HEK293 (cell line): ENCODE measurements around the gene S100PBP.

Experiments
- AEBP2 ChIP-seq: fragments of 450-650 bp; formaldehyde crosslinking; IDR thresholded peaks from 2 replicates; pipeline ENCODE4 v1.5.1; 2016; ENCODE audit warnings: missing biosample characterization, missing genetic modification characterization, borderline replicate concordance
- HOXC10 ChIP-seq: sonication (generic); formaldehyde crosslinking; IDR thresholded peaks from 2 replicates; pipeline ENCODE4 v1.8.1; 2023; ENCODE audit warnings: mild to moderate bottlenecking, missing genetic modification reagents
- PRDM1 ChIP-seq: fragments of 450-650 bp; formaldehyde crosslinking; IDR thresholded peaks from 2 replicates; pipeline ENCODE4; 2016; ENCODE audit warnings: missing biosample characterization, missing genetic modification characterization
- WT1 ChIP-seq: fragments of 450-650 bp; formaldehyde crosslinking; IDR thresholded peaks from 2 replicates; pipeline ENCODE4 v1.5.1; 2016; ENCODE audit warnings: missing biosample characterization, missing genetic modification characterization
- YY2 ChIP-seq: fragments of 450-650 bp; formaldehyde crosslinking; IDR thresholded peaks from 2 replicates; pipeline ENCODE4 v1.5.1; 2016; ENCODE audit warnings: missing biosample characterization, missing genetic modification characterization
- ZBTB8A ChIP-seq: fragments of 450-650 bp; formaldehyde crosslinking; IDR thresholded peaks from 2 replicates; pipeline ENCODE4 v1.5.1; 2016; ENCODE audit warnings: missing biosample characterization, missing genetic modification characterization
- ZNF10 ChIP-seq: fragments of 450-650 bp; formaldehyde crosslinking; IDR thresholded peaks from 2 replicates; pipeline ENCODE4 v1.5.1; 2017; ENCODE audit warnings: missing biosample characterization, missing genetic modification characterization
- ZNF132 ChIP-seq: fragments of 450-650 bp; formaldehyde crosslinking; IDR thresholded peaks from 2 replicates; pipeline ENCODE4 v1.5.1; 2017; ENCODE audit warnings: missing biosample characterization, missing genetic modification characterization, borderline replicate concordance
- ZNF155 ChIP-seq: fragments of 450-650 bp; formaldehyde crosslinking; IDR thresholded peaks from 2 replicates; pipeline ENCODE4 v1.5.1; 2016; ENCODE audit warnings: missing biosample characterization, missing genetic modification characterization
- ZNF239 ChIP-seq: fragments of 450-650 bp; formaldehyde crosslinking; IDR thresholded peaks from 2 replicates; pipeline ENCODE4 v1.5.1; 2016; ENCODE audit warnings: missing biosample characterization, missing genetic modification characterization
- ZNF292 ChIP-seq: fragments of 450-650 bp; formaldehyde crosslinking; IDR thresholded peaks from 2 replicates; pipeline ENCODE4 v1.5.1; 2016; ENCODE audit warnings: low read depth, missing biosample characterization, missing genetic modification characterization, borderline replicate concordance
- ZNF501 ChIP-seq: fragments of 450-650 bp; formaldehyde crosslinking; IDR thresholded peaks from 2 replicates; pipeline ENCODE4 v1.5.1; 2016; ENCODE audit warnings: missing biosample characterization, missing genetic modification characterization
- ZNF514 ChIP-seq: fragments of 450-650 bp; formaldehyde crosslinking; IDR thresholded peaks from 2 replicates; pipeline ENCODE4 v1.5.1; 2016; ENCODE audit warnings: missing biosample characterization, missing genetic modification characterization
- ZNF529 ChIP-seq: fragments of 450-650 bp; formaldehyde crosslinking; IDR thresholded peaks from 2 replicates; pipeline ENCODE4 v1.5.1; 2017; ENCODE audit warnings: missing genetic modification characterization, missing biosample characterization; ENCODE audit not compliant: insufficient replicate concordance
- ZNF768 ChIP-seq: fragments of 450-650 bp; formaldehyde crosslinking; IDR thresholded peaks from 2 replicates; pipeline ENCODE4 v1.5.1; 2018; ENCODE audit warnings: missing biosample characterization, mild to moderate bottlenecking, missing genetic modification characterization
- ZNF791 ChIP-seq: fragments of 450-650 bp; formaldehyde crosslinking; IDR thresholded peaks from 2 replicates; pipeline ENCODE4 v1.5.1; 2016; ENCODE audit warnings: missing biosample characterization, missing genetic modification characterization
- TF ChIP-seq, protein P1 (sequence below): fragments of 450-650 bp; formaldehyde crosslinking; IDR thresholded peaks from 2 replicates; pipeline ENCODE4 v1.5.1; 2016; ENCODE audit warnings: missing biosample characterization, missing genetic modification characterization
- TF ChIP-seq, protein P2 (sequence below): sonication (generic); formaldehyde crosslinking; IDR thresholded peaks from 2 replicates; pipeline ENCODE4 v1.8.1; 2022; ENCODE audit warnings: mild to moderate bottlenecking, moderate library complexity, missing genetic modification reagents
- TF ChIP-seq, protein P3 (sequence below): fragments of 450-650 bp; formaldehyde crosslinking; IDR thresholded peaks from 2 replicates; pipeline ENCODE4 v1.5.1; 2017; ENCODE audit warnings: missing biosample characterization, missing genetic modification characterization
- TF ChIP-seq, protein P4 (sequence below): fragments of 450-650 bp; formaldehyde crosslinking; optimal IDR thresholded peaks from 2 replicates; pipeline ENCODE3; 2016; ENCODE audit warnings: missing biosample characterization, mild to moderate bottlenecking, missing genetic modification characterization
- TF ChIP-seq, protein P5 (sequence below): fragments of 450-650 bp; formaldehyde crosslinking; IDR thresholded peaks from 2 replicates; pipeline ENCODE4 v1.5.1; 2016; ENCODE audit warnings: missing biosample characterization, missing genetic modification characterization
- TF ChIP-seq, protein P6 (sequence below): fragments of 450-650 bp; formaldehyde crosslinking; conservative IDR thresholded peaks from 2 replicates; pipeline ENCODE4 v1.5.1; 2016; ENCODE audit warnings: low read depth, missing biosample characterization, missing genetic modification characterization

The S100PBP gene

DNA sequence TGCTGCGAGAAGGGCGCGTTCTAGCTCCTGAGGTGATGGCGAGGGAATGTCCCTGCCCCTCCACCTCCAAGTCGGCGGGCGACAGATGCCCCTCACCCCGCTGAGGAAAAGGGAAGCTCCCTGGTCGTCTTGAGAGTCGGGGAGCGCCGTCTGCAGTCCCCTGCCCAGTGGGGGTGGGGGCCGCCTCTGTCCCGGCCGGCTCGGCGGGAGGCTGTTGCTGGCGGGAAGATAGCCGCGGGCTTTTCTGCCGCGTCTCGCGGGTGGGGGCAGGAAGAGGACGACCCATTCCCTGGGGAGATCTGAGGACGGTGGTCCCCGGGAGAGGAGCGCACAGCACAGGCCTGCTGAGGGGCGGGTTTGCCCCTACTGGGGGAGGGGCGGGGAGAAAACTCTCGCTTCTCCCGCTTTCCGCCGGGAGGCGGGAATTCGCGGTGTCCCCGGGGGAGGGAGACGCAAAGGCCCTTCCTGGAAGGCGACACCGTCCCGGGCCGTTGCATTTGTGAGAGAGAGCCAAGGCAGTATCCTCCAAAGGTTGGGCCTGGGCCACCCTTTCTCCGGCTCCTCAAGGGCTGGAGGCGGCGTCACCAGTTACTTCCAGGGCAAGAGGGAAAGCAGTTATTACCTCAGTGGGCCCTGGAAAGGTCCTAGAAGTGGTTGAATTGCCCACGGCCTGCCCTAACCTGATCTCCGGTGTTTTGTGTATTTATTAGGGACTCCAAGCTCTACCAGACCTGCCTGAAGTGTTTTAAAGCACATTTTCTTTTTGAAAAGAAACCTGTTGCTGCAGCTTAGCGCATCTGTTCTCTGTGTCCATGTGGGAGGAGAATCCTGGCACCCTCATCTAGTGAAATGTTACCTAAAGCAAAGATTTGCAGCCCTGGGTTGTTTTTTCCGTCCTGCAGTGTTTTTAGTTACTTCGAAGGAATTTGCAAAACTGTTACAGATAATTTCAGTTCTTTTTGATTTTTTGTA lies 648 bp downstream of the S100PBP start (continued):
- TF ChIP-seq, protein P1, sequence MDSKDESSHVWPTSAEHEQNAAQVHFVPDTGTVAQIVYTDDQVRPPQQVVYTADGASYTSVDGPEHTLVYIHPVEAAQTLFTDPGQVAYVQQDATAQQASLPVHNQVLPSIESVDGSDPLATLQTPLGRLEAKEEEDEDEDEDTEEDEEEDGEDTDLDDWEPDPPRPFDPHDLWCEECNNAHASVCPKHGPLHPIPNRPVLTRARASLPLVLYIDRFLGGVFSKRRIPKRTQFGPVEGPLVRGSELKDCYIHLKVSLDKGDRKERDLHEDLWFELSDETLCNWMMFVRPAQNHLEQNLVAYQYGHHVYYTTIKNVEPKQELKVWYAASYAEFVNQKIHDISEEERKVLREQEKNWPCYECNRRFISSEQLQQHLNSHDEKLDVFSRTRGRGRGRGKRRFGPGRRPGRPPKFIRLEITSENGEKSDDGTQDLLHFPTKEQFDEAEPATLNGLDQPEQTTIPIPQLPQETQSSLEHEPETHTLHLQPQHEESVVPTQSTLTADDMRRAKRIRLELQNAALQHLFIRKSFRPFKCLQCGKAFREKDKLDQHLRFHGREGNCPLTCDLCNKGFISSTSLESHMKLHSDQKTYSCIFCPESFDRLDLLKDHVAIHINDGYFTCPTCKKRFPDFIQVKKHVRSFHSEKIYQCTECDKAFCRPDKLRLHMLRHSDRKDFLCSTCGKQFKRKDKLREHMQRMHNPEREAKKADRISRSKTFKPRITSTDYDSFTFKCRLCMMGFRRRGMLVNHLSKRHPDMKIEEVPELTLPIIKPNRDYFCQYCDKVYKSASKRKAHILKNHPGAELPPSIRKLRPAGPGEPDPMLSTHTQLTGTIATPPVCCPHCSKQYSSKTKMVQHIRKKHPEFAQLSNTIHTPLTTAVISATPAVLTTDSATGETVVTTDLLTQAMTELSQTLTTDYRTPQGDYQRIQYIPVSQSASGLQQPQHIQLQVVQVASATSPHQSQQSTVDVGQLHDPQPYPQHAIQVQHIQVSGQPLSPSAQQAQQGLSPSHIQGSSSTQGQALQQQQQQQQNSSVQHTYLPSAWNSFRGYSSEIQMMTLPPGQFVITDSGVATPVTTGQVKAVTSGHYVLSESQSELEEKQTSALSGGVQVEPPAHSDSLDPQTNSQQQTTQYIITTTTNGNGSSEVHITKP = peak; percentile 58
- TF ChIP-seq ZNF501 (tag by site-specific recombination) (peak; percentile 93), ZNF791 (tag by site-specific recombination) (no peak), ZNF529 (tag by site-specific recombination) (no peak), WT1 (tag by site-specific recombination) (0 out of 2 replicates have a peak, but pooled peaks have one; percentile 26), PRDM1 (tag by site-specific recombination) (peak; percentile 86), ZNF514 (tag by site-specific recombination) (no peak), ZNF10 (tag by site-specific recombination) (peak; percentile 60; the same call in 1 of the 2 replicates), ZNF132 (tag by site-specific recombination) (no peak), ZNF155 (tag by site-specific recombination) (no peak), ZNF768 (tag by site-specific recombination) (no peak; the same call in 1 of the 2 replicates), ZBTB8A (tag by site-specific recombination) (peak; percentile 68), ZNF239 (no peak), AEBP2 (tag by site-specific recombination) (no peak), YY2 (tag by site-specific recombination) (no peak), HOXC10 (CRISPR knock-in tag) (no peak), ZNF292 (tag by site-specific recombination) (no peak)
- TF ChIP-seq, protein P2, sequence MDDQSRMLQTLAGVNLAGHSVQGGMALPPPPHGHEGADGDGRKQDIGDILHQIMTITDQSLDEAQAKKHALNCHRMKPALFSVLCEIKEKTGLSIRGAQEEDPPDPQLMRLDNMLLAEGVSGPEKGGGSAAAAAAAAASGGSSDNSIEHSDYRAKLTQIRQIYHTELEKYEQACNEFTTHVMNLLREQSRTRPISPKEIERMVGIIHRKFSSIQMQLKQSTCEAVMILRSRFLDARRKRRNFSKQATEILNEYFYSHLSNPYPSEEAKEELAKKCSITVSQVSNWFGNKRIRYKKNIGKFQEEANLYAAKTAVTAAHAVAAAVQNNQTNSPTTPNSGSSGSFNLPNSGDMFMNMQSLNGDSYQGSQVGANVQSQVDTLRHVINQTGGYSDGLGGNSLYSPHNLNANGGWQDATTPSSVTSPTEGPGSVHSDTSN (CRISPR knock-in tag) = no peak
- TF ChIP-seq, protein P3, sequence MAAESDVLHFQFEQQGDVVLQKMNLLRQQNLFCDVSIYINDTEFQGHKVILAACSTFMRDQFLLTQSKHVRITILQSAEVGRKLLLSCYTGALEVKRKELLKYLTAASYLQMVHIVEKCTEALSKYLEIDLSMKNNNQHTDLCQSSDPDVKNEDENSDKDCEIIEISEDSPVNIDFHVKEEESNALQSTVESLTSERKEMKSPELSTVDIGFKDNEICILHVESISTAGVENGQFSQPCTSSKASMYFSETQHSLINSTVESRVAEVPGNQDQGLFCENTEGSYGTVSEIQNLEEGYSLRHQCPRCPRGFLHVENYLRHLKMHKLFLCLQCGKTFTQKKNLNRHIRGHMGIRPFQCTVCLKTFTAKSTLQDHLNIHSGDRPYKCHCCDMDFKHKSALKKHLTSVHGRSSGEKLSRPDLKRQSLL (tag by site-specific recombination) = no peak
- TF ChIP-seq, protein P4, sequence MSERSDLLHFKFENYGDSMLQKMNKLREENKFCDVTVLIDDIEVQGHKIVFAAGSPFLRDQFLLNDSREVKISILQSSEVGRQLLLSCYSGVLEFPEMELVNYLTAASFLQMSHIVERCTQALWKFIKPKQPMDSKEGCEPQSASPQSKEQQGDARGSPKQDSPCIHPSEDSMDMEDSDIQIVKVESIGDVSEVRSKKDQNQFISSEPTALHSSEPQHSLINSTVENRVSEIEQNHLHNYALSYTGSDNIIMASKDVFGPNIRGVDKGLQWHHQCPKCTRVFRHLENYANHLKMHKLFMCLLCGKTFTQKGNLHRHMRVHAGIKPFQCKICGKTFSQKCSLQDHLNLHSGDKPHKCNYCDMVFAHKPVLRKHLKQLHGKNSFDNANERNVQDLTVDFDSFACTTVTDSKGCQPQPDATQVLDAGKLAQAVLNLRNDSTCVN (tag by site-specific recombination) = peak; percentile 55
- TF ChIP-seq, protein P5, sequence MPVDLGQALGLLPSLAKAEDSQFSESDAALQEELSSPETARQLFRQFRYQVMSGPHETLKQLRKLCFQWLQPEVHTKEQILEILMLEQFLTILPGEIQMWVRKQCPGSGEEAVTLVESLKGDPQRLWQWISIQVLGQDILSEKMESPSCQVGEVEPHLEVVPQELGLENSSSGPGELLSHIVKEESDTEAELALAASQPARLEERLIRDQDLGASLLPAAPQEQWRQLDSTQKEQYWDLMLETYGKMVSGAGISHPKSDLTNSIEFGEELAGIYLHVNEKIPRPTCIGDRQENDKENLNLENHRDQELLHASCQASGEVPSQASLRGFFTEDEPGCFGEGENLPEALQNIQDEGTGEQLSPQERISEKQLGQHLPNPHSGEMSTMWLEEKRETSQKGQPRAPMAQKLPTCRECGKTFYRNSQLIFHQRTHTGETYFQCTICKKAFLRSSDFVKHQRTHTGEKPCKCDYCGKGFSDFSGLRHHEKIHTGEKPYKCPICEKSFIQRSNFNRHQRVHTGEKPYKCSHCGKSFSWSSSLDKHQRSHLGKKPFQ = peak; percentile 47; the same call in 1 of the 2 replicates
- TF ChIP-seq, protein P6, sequence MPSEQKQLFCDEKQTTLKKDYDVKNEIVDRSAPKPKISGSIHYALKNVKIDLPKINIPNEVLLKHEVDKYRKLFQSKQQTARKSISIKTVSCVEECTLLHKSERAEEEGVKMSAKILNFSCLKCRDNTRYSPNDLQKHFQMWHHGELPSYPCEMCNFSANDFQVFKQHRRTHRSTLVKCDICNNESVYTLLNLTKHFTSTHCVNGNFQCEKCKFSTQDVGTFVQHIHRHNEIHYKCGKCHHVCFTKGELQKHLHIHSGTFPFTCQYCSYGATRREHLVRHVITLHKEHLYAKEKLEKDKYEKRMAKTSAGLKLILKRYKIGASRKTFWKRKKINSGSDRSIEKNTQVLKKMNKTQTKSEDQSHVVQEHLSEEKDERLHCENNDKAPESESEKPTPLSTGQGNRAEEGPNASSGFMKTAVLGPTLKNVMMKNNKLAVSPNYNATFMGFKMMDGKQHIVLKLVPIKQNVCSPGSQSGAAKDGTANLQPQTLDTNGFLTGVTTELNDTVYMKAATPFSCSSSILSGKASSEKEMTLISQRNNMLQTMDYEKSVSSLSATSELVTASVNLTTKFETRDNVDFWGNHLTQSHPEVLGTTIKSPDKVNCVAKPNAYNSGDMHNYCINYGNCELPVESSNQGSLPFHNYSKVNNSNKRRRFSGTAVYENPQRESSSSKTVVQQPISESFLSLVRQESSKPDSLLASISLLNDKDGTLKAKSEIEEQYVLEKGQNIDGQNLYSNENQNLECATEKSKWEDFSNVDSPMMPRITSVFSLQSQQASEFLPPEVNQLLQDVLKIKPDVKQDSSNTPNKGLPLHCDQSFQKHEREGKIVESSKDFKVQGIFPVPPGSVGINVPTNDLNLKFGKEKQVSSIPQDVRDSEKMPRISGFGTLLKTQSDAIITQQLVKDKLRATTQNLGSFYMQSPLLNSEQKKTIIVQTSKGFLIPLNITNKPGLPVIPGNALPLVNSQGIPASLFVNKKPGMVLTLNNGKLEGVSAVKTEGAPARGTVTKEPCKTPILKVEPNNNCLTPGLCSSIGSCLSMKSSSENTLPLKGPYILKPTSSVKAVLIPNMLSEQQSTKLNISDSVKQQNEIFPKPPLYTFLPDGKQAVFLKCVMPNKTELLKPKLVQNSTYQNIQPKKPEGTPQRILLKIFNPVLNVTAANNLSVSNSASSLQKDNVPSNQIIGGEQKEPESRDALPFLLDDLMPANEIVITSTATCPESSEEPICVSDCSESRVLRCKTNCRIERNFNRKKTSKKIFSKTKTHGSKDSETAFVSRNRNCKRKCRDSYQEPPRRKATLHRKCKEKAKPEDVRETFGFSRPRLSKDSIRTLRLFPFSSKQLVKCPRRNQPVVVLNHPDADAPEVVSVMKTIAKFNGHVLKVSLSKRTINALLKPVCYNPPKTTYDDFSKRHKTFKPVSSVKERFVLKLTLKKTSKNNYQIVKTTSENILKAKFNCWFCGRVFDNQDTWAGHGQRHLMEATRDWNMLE = no peak
